GM18907 (cell line): ENCODE data around the gene ALDH7A1.
A peak's percentile ranks its signal among the peaks of the same experiment; 100 is the strongest.
"Not testable (repeated sequence)": the region's sequence is repeated elsewhere in the genome, so short reads cannot be mapped to it uniquely, and the experiment has no call there.

ENCODE experiments used
- ATAC-seq: cut with Tn5 transposase; IDR thresholded peaks from one replicate; pipeline ENCODE4 v1.9.1; 2021; ENCODE audit warnings: mild to moderate bottlenecking, moderate library complexity; ENCODE audit not compliant: unreplicated experiment

The ALDH7A1 gene

GRCh38 chr5:126597156-126597555, 2.1 kb upstream of the ALDH7A1 start:
- no peak for ATAC-seq

DNA sequence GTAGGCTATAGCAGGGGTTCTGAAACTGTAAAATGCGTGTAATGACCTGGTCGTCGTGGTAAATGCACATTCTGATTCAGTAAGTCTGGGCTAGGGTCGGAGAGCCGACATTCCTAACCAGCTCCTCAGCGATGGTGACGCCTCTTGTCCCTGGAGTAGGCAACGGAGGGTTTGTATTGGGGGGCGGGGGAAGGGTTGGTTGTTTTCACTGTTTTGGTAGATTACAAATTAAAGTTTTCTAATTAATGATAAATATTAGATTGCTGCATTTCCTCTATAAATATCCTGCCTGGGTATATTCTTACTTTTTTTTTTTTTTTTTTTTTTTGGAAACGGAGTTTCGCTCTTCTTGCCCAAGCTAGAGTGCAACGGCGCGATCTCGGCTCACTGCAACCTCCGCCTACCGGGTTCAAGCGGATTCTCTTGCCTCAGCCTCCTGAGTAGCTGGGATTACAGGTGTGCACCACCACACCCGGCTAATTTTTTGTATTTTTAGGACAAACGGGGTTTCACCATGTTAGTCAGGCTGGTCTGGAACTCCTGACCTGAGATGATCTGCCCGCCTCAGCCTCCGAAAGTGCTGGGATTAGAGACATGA, 566 bp upstream of the ALDH7A1 start:
- ATAC-seq = peak; percentile 14

DNA sequence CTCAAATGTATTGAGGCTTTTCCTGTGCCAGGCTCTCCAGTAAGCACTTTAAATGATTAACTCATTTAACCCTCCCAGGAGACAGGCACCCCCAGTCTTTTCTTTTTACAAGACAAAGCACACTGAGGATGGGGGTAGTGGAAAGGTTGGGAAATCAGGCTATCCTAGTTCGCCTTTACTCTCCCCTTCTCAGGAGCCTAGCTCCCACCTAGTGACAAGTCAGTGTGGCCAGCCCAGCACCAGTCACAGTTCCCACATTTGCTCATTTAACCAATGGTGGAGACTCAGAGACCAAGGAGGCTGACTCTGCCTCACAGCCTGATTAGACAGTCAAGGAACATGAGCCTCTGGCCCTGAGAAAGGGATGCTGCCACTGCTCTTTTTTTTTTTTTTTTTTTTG, 3.5 kb downstream of the ALDH7A1 start:
- no peak for ATAC-seq

GRCh38 chr5:126589536-126590297, 5.3 kb downstream of the ALDH7A1 start:
- no peak for ATAC-seq

DNA sequence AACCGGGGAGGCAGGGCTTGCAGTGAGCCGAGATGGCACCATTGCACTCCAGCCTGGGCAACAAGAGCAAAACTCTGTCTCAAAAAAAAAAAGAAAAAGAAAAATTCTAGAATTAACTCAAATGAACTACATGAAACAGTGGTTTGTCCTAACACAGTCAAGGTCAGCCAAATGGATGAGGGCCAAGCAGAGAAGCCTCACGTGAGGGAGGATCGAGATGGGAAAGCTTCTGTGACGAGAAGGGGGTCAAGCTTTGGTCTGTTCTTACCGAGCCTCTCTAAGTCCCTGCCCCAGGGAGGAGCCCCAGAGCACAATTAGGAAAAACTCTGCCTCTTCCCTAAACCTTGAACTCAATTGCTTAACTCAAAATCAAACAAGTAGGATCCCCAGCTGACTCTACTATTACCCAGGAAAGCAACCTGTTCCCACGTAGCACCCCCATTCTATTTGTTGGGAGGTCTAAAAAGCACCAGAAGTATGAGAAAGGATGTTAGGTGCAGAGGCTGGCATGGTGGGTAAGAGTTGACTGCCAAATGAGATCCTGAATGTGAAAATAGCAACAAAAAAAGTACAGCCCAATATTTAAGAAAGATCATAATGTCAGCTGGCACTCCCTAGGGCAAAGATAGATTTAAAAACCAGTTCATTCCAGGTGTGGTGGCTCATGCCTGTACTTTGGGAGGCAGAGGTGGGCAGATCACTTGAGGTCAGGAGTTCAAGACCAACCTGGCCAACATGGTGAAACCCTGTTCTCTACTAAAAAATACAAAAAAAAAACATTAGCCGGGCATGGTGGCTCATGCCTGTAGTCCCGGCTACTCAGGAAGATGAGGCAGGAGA, 7.2 kb downstream of the ALDH7A1 start:
- ATAC-seq = no peak

DNA sequence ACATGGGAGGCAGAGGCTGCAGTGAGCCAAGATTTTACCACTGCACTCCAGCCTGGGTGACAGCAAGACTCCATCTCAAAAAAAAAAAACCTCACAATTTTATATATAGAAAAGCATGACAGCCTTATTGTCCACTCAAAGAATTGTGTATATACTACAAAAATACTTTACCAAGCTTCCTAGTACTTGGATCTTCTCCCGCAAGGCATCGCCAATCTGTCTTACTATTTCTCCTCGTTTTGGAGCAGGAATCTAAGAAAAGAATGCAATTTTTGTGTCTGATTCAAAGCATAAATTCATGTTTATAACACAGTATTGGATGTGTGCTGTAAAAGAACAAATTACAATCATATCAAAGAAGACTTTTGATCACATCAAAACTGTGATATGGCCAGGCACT, 11.3 kb downstream of the ALDH7A1 start:
- ATAC-seq = no peak

DNA sequence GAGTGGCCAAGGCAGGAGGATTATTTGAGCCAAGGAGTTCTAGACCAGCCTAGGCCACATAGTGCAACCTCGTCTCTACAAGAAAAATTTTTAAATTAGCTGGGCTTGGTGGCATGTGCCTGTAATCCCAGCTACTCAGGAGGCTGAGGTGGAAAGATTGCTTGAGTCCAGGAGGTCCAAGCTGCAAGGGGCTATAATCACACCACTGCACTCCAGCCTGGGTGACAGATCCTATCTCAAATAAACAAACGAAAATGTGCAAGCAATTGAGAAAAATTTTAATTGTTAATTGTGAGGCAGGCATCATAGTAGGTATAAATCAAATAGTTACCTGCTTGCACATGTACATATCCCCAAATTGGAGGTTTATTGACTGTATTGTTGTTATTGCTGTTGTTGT, 15.3 kb downstream of the ALDH7A1 start:
- ATAC-seq = no peak

DNA sequence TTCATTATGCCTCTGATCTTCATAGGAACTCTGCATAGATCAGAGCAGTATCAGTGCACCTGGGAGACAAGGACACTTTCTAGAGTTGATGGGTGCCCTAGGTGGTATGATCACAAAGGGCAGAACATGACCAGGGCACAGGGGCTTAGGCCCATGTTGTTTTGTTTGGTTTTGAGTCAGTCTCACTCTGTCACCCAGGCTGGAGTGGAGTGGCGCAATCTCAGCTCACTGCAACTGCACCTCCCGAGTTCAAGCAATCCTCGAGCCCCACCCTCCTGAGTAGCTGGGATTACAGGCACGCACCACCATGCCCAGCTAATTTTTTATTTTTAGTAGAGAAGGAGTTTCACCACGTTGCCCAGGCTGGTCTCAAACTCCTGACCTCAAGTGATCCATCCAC, 17.6 kb downstream of the ALDH7A1 start:
- no peak for ATAC-seq

DNA sequence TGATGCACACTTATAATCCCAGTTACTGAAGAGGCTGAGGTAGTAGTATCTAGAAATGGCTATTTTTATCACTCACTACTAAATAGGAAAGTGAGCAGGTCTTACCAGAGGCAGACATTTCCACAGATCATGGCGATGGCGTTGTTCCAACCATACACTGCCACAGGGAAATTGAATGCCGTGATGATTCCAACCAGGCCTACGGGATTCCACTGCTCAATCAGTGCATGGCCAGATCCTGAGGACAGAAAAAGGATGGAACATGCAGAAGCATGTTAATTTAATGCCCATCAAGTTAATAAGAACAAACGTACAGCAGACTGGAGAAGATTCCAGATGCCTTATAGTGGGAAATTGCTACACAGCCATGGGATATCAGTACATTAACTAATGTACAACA, 18.0 kb downstream of the ALDH7A1 start:
- ATAC-seq = no peak

- no peak for ATAC-seq
These were observed 19.4 kb downstream of the ALDH7A1 start for GRCh38 chr5:126575644-126576043.

DNA sequence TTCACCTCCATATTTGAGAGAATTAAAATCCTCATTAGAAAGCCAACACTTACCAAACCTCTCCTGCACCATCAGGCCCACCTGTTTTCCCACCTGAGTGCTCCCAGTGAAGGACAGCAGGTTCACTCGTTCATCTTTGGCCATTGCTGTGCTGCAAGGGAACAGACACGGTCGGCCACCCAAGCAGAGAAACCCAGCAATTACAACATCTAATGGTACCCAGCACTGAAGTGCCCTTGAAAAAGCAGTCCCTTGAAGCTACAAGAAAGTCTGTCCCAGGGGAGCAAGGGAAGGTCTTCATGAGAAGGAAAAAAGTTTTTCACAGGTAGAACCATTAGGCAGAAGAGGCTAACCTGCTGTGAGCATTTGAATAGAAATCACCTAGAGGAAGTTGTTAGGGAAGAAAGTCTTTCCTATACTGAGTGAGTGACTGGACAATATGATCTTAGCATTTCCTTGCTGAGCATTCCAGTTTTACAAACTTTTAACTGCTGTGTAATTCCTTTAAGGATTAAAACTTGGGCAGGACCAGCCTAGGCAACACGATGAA, 26.7 kb downstream of the ALDH7A1 start:
- ATAC-seq = no peak

DNA sequence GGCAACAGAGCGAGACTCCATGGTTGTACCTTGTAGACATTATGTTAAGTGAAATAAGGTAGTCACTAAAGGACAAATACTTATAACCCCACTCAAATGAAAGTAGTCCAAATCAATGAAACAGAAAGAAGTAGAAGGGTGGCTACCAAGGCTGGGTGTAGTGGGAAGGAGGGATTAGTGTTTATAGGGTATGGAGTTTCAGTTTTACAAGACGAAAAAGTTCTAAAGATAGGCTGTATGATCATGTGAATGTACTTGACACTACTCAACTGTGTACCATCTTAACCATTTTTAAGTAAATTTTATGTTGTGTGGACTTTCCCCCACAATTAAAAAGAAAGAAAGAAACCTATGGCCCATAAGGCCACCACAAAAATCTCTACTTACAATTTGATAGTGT, 32.2 kb downstream of the ALDH7A1 start:
- peak; percentile 90 for ATAC-seq

- no peak for ATAC-seq
These were observed 33.1 kb downstream of the ALDH7A1 start for GRCh38 chr5:126561908-126562307.

GRCh38 chr5:126555101-126555500, 39.9 kb downstream of the ALDH7A1 start:
- not testable (repeated sequence) for ATAC-seq

DNA sequence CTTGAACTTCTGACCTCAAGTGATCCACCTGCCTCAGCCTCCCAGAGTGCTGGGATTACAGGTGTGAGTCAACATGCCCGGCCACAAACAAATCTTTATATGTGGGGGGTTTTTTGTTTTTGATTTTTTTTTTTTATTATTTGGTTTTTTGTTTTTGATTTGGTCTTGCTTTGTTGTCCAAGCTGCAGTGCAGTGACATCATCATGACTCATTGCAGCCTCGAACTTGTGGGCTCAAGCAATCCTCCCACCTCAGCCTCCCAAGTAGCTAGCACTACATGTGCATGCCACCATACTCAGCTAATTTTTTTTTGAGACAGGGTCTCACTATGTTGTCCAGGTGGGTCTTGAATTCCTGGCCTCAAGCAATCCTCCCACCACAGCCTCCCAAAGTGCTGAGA, 42.4 kb downstream of the ALDH7A1 start:
- ATAC-seq = no peak

GRCh38 chr5:126544087-126544740, 50.8 kb downstream of the ALDH7A1 start:
- ATAC-seq = peak; percentile 86

GRCh38 chr5:126543660-126544059, 51.4 kb downstream of the ALDH7A1 start:
- ATAC-seq = no peak

- ATAC-seq = no peak
These were observed 52.0 kb downstream of the ALDH7A1 start for GRCh38 chr5:126543009-126543408.

DNA sequence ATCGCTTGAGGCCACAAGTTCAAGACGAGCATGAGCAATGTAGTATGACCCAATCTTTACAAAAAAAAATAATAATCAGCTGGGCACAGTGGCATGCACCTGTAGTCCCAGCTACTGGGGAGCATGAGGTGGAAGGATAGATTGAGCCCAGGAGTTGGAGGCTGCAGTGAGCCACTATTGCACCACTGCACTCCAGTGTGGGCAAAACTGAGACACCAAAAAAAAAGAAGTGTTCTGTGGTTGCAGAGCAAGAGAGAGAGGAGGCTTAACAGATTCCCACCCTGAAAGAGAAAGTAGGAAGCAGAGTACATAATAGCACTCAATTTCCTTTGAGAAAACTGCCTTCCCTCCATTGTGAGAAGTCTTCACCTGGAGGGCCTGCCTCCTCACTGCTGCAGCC, 52.6 kb downstream of the ALDH7A1 start:
- no peak for ATAC-seq

GRCh38 chr5:126540631-126541030, 54.4 kb downstream of the ALDH7A1 start:
- ATAC-seq = no peak

DNA sequence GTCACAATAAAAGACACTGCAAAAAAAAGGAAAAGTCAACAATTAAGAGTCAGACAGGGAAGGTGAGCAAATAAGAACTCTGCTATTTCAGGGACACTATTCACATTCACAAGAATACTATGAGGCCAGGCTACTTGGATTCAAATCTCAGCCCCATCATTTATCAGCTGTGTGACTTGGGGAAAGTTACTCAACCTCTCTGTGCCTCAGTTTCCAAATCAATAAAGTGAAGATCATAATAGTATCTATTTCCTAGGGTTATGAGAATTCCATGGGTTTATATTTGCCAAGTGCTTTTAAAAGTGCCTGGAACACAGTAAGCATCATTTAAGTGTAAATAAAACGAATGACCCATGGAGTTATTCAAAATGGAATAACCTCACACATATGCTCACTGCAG, 56.4 kb downstream of the ALDH7A1 start:
- no peak for ATAC-seq
